Epithelial cell of esophagus (primary cell): Measurements from ENCODE around the gene DNASE1.

Source experiments
- DNase-seq: peaks from one replicate; pipeline ENCODE4 v3.0.0; 2010; ENCODE audit warnings: low read depth
- H3K4me3 ChIP-seq: 2 replicates; pipeline ENCODE4 v1.5.1; 2011; ENCODE audit warnings: mild to moderate bottlenecking, low read length, control low read depth
- CTCF ChIP-seq: IDR thresholded peaks from 2 replicates; pipeline ENCODE4 v1.5.1; 2011; ENCODE audit warnings: low read depth, mild to moderate bottlenecking, low read length, control low read depth, inconsistent platforms; ENCODE audit not compliant: insufficient read depth; ENCODE audit errors: missing control alignments

DNASE1 gene

GRCh38 chr16:3669082-3669481 lies 14.6 kb downstream of the DNASE1 start:
- no peak for DNase-seq
- no peak for TF ChIP-seq CTCF
- H3K4me3 ChIP-seq: no peak overlapping the region

GRCh38 chr16:3670711-3671110 lies 16.2 kb downstream of the DNASE1 start:
- TF ChIP-seq CTCF: no peak
- no peak overlapping the region for H3K4me3 ChIP-seq
- no peak for DNase-seq

GRCh38 chr16:3671424-3671823 lies 16.9 kb downstream of the DNASE1 start:
- no peak for DNase-seq
- TF ChIP-seq CTCF: no peak
- H3K4me3 ChIP-seq: no peak overlapping the region

GRCh38 chr16:3672571-3673041 lies 18.1 kb downstream of the DNASE1 start:
- H3K4me3 ChIP-seq: no peak overlapping the region
- no peak for DNase-seq
- TF ChIP-seq CTCF: no peak

GRCh38 chr16:3673201-3673600 lies 18.7 kb downstream of the DNASE1 start:
- TF ChIP-seq CTCF: no peak
- DNase-seq: no peak

GRCh38 chr16:3673676-3674377 lies 19.3 kb downstream of the DNASE1 start:
- DNase-seq: no peak
- no peak overlapping the region for H3K4me3 ChIP-seq
- TF ChIP-seq CTCF: no peak

More at GRCh38 chr16:3673201-3673600, 18.7 kb downstream of the DNASE1 start:
- H3K4me3 ChIP-seq: no peak overlapping the region

GRCh38 chr16:3674513-3675295 lies 20.2 kb downstream of the DNASE1 start:
- no peak for TF ChIP-seq CTCF
- H3K4me3 ChIP-seq: no peak overlapping the region
- DNase-seq: no peak
